ENCODE data around the gene ADGRA1.
"Not testable (repeated sequence)": the region's sequence is repeated elsewhere in the genome, so short reads cannot be mapped to it uniquely, and the experiment has no call there.

Gene ADGRA1

DNA sequence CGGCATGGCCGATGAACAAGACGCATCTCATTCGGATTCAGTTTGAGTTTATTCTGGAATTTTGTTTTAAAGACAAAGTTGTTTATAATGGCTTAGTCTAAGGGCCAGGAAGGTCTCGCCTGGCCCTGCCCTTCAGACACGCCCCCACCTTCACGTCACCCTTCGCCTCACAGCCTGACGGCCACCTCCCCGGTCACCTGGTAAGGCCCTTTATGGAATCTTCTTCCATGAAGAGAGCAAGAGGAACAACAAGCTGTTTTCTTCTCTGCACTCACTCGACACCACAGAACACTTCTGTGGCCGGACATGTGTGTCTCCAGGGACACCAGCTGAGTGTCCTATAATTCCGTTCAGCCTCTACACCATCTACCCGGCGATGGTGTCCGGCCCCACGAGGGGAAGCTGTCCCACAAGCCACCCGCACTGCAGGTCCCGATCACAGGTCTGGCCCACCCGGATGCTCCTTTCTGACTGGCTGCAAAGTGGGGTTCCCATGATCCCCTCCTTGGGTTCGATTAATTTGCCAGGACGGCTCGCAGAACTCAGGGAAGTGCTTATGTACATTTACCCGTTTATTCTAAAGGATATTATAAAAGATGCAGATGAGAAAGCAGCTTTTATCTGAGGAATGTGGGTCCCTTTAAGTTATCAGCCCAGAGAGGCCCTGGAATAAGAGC is 54.9 kb downstream of the ADGRA1 start:
- no peak for DNase-seq (ENCODE audit: low read depth, low spot score)

DNA sequence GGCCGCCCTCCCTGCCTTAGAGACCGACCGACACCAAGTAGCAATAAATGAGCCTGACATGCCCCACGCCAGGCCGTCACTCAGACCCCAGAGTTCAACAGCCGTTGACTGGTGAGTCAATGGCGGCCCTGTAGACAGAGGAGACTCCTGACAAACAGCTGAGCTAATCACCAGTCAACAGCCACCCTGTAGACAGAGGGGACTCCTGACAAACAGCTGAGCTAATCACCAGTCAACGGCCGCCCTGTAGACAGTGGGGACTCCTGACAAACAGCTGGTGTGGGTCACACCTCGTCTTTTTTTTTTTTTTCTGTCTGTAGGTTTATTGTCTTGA is 55.4 kb downstream of the ADGRA1 start:
- no peak for DNase-seq (ENCODE audit: low read depth, low spot score)

DNA sequence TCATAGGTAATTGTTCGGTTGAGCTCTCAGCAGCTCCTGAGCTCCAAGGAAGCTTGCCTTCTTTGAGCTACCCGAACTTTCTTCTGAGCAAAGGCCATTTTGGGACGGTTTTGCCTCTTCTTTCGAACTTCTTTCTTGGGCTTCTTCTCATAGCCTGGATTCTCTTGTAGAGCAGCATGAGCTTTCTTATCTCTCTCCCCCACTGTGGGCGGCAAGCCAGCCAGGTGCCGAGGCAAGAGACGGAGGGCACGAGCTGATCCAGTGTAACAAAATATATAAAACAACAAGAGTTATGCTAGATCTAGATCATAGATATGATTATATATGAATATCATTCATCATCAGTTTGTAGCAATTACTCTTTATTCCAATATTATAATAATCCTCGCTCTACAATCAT is 55.8 kb downstream of the ADGRA1 start:
- no peak for DNase-seq (ENCODE audit: low read depth, low spot score)

DNA sequence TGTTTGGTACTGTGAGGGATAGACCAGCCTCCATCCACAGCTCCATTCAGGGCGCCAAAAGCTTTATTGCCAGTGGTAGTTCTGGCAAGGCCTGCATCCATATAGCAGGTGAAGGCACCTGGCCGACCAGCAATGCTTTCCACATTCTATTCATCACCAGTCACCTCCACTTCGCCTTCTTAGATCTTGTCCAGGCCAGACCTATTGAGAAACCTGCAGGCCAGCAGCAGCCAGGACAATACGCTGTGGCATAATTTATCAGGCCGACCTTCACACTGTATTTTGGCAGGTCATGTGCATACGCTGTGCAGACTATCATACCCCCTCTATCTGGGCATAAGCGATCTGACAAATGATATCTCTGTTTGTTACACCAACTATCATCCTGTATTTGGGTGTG is 57.0 kb downstream of the ADGRA1 start:
- DNase-seq (ENCODE audit: low read depth, low spot score), result no peak

DNA sequence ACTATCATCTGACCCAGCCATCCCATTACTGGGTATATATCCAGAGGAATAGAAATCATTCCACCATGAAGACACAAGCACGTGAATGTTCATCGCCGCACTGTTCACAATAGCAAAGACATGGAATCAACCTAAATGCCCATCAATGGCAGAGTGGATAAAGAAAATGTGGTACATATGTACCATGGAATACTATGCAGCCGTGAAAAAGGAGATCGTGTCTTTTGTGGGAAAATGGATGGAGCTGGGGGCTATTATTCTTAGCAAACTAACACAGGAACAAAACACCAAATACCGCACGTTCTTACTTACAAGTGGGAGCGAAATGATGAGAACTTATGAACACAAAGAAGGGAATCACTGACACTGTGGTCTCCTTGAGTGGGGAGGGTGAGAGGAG is 62.5 kb downstream of the ADGRA1 start:
- no peak for DNase-seq (ENCODE audit: low read depth, low spot score)

DNA sequence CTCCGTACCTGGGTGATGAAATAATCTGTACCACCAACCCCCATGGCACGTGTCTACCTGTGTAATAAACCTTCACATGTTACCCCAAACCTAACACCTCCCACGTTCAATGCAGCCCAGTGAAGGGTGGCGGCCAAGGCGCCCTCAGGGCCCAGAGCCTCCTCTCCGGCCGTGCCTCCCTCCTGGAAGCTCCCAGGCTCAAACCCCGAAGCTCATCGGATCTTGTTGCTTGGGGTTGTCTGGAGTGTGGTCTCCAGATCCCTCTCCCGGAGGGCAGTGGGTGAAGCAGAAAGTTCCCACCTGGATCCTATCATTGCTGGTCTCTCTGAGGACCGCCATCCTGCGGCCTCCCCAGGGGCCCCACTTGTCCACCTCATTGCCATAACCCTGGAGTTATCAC is 62.9 kb downstream of the ADGRA1 start:
- no peak for DNase-seq (ENCODE audit: low read depth, low spot score)

DNA sequence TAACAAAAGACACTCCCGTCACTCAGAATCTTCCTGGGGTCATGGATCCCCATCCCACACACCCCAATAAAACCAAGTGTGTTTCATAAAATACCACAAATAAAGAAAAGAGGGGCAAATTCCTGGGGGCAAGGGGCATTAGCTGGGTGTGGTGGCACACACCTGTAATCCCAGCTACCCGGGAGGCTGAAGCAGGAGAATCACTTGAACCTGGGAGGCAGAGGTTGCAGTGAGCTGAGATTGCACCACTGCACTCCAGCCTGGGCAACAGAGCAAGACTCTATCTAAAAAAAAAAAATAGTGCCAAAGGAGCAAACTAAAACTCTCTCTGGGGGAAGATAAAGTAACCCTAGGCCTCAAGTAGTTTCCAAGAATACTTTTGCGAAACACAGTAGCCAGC is 63.3 kb downstream of the ADGRA1 start:
- DNase-seq (ENCODE audit: low read depth, low spot score), result not testable (repeated sequence)

DNA sequence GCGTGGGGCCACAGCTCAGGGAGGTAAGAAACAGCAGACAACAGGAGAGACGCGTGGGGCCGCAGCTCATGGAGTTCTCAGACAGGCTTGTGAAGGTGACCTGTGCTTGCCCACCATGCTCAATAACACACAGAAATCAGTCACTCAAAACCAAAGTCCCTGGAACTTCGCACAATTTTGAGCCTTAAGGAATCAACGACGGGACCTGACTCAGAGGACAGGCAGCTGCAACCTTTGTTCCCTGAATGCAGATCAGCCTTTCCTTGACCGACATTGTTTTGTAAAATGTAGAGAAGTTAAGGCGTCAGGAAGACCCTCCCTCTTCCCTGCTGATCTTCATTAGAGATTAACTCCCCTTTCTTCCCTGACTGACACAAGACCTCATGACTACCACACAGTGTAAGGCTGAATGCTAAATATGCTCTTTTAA is 63.8 kb downstream of the ADGRA1 start:
- no peak for DNase-seq (ENCODE audit: low read depth, low spot score)

DNA sequence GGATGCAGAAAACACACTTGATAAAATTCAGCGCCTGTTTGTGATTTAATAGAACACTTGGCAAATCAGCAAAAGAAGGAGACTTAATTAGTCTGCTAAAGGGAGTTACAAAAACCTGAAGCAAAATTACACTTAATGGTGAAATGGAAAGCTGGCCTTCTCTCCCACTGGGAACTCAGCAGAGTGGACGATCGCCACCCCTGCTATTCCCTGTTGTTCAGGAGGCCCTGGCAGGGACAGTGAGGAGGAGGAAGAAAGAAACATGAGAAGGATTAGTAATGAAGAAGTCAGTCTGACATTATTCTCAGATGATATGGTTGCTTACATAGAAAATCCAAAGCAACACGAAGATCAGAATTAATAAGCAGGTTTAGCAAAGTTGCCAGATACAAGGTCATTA is 66.7 kb downstream of the ADGRA1 start:
- DNase-seq (ENCODE audit: low read depth, low spot score), result no peak

DNA sequence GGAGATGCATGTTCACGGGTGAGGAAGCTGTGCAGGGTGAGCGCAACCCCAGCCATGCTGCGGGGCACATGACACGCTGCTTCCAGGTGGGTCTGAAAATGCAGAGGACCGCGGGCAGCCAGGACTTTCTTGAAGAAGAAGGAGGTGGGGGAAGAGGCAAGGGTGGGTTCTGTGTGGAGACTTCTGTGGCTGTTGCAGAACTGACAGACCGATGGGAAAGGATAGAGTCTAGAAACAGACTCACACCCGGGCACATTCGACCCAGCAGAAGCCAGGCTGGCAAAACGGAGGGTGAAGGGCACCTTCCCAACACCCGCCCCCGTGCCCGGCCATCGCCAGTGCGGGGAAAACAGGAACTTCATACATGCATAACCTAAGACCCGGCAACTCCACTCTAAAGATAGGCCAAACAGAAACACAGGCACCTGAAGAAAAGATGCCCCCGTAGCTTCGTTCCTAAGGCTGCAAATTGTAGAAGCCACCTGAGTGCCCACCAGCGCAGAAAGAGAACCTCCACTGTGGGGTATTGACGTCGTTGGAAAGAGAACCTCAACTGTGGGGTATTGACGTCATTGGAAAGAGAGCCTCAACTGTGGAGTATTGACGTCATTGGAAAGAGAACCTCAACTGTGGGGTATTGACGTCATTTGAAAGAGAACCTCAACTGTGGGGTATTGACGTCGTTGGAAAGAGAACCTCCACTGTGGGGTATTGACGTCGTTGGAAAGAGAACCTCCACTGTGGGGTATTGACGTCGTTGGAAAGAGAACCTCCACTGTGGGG is 67.5 kb downstream of the ADGRA1 start:
- no peak for DNase-seq (ENCODE audit: low read depth, low spot score)

DNA sequence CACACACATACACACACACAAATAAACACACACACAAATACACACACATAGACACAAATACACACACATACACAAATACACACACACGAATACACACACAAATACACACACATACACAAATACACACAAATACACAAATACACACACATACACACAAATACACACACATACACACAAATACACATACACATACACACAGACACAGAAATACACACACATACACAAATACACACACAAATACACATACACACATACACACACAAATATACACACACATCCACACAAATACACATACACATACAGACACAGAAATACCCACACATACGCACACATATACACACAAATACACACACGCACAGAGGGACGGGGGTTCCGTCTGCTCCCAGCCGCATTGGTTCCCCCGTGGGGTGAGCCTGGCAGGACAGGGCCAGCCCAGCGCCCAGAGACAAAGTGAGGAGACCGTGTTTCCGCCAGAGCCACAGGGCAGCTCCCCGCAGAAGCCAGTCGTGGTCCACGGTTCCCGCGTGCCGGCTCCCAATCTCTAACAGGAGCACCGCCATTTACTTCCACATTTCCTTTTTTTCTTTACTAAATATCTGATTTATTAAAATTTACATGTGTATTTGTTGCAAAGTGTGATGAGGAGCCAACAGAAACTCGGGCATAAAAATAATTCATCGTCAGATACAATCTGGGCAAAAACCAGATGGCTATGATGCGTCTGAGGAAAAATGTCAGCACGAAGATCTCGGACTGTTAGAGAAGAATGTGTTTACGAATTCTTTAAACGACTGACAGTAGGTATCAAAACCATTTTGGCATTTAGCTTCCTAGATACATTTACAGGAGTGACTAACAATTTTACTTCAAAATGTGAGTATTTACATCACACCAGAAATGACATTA is 69.2 kb downstream of the ADGRA1 start:
- no peak for DNase-seq (ENCODE audit: low read depth, low spot score)

DNA sequence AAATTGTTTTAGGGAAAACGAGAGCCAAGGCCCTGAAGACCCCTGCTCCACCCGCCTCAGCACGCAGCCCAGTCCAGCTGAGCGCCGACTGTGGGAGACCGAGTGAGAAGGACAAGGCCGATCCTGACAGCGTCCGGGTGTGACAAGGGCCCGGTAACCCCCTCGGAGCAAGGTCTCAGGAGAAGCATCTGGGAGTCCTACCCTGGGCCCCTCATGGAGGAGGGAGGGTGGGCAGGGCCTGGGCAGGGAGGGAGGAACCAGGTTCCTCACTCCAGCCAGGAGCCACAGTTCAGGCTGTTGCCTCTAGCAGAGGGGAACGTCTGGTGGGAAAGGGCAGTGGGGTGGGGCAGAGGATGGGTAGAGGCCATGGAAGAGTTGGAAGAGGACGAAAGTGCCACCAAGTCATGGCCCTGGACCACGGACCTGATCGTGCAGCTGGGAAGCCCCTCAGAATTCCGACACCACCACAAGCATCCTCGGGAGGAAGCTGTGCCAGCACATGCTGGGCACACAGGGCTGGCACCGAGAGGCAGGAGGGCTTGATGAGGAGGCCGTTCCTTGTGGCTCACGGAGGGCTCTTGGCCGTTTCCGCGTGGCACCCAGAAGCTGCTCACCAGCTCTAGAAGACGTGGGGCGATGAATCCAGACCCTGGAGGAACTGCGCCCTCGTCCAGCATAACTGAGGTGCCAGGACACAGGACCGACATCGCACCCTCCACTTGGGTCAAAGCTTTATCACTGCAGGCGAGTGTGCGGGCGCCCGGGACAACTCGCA is 70.1 kb downstream of the ADGRA1 start:
- DNase-seq (ENCODE audit: low read depth, low spot score), result no peak

DNA sequence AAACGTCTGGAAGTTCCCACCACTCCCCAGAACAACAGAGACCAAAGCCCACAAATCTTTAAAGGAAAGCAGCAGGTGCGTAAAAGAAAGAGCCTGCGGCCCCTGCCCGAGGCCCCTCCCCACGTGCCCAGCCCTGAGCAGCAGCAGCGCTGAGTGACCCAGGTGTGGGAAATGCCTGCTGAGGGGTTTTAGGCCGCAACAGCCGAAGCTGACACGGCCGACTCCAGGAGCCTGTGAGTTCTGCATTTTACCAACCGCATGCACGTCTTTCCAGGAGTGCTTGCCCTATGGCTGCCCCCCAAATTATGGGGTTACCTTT is 70.7 kb downstream of the ADGRA1 start:
- no peak for DNase-seq (ENCODE audit: low read depth, low spot score)

DNA sequence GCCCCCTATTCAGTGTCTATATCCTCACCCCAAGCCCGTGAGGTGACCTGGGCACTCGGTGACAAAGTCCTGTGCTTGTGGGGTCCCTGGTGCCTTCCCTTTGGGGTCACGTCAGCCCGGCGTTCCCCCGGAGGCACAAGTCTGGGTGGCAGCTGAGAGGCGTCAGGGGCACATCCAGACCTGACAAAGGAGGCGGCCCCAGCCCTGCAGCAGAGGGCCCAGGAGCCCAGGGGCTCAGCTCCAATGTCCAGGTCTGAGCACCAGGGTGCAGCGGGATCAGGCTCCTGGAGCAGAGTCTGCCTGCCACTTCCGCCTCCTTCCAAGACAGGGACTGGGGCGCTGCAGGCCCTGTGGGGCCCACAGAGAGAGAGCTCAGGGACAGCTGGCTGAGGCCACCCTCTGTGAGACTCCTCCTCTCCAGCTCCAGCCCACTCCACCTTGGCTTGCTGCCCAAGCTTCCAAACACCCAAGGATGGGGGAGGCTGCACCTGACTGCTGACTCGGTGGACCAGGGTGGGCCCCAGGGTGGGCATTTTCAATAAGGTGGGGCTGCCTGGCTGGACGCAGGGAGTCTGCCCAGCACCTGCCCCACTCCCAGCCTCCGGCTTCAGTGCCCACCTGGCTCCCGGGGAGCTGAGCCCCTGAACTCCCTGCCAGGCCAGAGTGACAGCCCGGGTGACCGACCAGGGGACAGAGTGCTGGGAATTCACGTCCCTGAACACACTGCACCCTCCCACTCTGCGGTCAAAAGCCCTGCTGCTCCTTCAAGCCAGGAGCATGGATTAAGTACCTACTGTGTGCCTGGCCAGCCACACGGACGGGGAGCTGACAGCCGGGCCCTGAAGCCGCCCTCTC is 71.3 kb downstream of the ADGRA1 start:
- no peak for DNase-seq (ENCODE audit: low read depth, low spot score)

DNA sequence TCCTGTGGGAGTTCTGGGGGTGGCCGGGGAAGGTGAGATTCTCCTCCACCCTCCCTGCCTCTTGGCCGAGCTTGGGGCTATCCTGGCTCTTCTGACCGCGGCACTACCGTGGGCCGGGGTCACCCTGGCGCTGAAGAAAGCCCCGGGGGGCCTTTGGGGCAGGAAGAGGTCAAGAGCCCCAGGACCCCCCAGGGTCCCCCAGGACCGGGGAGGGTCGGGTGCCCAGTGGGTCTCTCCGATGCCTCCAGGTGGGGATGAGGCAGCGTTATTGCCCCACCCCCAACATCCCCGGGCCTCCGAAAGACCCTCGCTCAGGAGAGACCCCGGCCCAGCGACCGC is 71.9 kb downstream of the ADGRA1 start:
- no peak for DNase-seq (ENCODE audit: low read depth, low spot score)

DNA sequence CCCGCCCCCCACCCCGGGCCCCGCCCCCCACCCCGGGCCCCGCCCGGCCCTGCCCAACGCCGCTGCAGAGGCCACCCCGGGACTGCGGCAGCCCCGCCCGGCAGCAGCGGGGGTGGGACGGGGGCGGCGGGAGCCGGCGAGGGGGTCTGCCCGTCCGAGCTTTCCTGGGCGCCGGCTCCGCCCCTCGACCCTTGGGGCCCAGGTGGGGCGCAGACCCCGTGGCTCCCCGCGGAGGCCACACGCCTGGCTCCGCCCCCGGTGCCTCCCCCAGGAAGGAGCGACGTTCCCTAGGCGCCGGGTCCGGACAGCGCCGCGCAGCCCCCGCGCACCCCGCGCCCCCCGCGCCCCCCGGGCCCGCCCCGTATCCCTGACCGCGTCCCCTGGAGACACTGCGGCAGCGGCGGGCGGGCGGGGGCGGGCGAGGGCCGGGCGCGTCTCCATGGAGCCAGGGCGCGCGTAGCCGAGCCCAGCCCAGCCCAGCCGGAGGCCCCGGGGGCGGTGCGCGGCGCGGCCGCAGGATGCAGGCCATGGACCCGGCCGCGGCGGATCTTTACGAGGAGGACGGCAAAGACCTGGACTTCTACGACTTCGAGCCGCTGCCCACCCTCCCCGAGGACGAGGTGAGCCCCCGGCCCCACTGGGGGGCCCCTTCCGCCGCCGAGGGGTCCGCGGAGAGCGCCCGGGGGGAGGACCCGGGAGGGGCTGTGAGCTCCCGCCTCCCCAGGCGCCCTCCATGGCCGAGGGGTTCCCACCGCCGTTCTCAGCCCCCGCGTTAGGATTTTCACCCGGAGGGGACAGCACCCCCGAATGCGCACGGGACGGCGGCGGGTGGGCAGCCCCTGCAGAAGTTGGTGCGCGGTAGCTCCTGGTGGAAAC is 72.5 kb downstream of the ADGRA1 start, which contains the start of gene KNDC1:
Gene KNDC1 (plus strand): TSS at position 270 of the 876 bp plus-strand sequence. CDS start 249 bp downstream, at position 519.
- DNase-seq (ENCODE audit: low read depth, low spot score), result no peak

DNA sequence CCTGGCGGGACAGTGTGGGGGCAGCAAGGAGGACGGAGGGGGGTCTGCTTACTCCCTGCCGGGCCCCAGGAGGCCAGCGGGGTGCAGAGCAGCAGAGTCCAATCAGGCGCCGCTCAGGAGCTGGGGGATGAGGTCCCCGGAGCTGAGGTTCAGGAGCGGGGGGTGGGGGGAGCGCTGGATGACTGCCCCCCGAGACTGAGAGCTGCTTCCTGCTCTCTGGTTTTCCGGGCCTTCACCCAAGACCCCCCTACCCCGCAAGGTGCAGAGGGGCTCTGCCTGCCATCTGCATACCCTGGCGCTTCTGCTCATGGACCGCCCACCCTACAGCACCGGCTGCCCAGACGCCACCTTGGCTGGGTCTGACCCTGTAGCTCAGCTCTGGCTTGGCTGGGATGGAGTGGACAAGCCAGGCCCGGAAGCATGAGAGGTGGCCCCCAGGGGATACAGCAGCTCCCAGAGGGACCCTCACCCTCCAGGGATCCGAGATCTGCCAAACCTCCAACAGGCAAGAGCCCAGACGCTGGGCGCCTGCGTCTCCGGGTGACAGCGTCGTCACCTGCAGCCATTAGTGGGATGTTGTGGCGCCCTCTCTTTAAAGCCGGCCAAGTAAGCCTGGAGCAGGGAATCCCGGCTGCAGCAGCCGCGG is 73.2 kb downstream of the ADGRA1 start:
- no peak for DNase-seq (ENCODE audit: low read depth, low spot score)

DNA sequence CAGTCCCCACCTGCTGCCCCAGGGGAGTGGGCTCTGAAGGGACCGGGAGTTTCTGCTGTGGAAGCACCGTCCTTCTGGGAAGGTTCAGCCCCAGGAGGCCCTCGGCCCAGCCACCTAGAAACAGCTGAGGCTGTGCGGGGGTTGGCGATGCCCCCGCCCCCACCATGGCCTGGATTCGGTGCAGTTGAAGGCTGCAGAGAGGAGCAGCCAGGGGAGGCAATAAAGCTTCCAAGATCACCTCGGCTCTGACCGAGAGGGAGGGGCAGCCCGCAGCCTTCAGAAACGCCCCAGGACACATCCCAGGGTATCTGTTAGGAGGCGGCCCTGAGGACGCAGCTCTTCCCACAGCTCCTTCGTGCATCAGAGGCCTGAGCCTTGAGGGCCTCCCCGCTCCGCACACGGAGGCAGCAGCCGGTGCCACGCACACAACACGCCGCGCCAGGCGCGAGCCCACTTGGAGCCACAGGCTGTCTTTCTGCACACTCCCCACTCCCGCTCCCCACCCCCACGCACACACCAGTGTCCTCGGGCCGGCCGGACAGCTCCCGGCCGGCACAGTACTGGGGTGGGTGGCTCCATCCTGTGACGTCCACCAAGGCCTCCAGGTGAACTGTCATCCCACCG is 73.9 kb downstream of the ADGRA1 start:
- no peak for DNase-seq (ENCODE audit: low read depth, low spot score)

All from activated CD4-positive, CD25-positive, alpha-beta regulatory T cell treated with anti-CD3 and anti-CD28 coated beads, Interleukin-2, amount 50 U/mL, for 16 hours (primary cell).